ENCODE measurements around the gene CACNA2D3.

Gene CACNA2D3

GRCh38 chr3:54743755-54744154, 621.4 kb downstream of the CACNA2D3 start:
- no peak for DNase-seq (ENCODE audit: low spot score)
- TF ChIP-seq, protein P1, sequence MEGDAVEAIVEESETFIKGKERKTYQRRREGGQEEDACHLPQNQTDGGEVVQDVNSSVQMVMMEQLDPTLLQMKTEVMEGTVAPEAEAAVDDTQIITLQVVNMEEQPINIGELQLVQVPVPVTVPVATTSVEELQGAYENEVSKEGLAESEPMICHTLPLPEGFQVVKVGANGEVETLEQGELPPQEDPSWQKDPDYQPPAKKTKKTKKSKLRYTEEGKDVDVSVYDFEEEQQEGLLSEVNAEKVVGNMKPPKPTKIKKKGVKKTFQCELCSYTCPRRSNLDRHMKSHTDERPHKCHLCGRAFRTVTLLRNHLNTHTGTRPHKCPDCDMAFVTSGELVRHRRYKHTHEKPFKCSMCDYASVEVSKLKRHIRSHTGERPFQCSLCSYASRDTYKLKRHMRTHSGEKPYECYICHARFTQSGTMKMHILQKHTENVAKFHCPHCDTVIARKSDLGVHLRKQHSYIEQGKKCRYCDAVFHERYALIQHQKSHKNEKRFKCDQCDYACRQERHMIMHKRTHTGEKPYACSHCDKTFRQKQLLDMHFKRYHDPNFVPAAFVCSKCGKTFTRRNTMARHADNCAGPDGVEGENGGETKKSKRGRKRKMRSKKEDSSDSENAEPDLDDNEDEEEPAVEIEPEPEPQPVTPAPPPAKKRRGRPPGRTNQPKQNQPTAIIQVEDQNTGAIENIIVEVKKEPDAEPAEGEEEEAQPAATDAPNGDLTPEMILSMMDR (IDR thresholded peaks at IDR 0.05; ENCODE audit: extremely low read depth, missing control alignments): no peak

GRCh38 chr3:54744291-54744690, 621.9 kb downstream of the CACNA2D3 start:
- TF ChIP-seq, protein P1 (IDR thresholded peaks at IDR 0.05; ENCODE audit: extremely low read depth, missing control alignments): no peak
- no peak for DNase-seq (ENCODE audit: low spot score)

GRCh38 chr3:54745843-54746242, 623.5 kb downstream of the CACNA2D3 start:
- DNase-seq (ENCODE audit: low spot score): no peak
- TF ChIP-seq, protein P1 (IDR thresholded peaks at IDR 0.05; ENCODE audit: extremely low read depth, missing control alignments): no peak

DNA sequence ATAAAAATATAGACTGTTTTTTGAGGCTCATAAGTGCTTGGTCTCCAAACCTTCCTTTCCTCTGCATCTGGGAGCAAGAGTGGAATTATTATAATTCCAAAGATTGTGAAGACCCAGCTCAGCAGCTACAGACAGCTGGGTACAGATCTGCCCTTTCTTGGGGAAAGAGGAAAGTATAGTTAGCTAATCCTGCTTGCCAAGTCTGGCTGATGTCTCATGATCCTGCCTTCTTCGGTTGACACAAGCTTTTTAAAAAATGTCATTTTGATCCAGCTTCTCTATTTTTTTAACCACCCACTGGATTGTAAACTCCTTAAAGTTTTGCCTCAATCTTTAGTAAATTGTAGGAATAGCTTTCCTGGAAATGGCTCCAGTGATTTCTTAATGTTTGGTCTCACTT, 624.4 kb downstream of the CACNA2D3 start:
- DNase-seq (ENCODE audit: low spot score): no peak

DNA sequence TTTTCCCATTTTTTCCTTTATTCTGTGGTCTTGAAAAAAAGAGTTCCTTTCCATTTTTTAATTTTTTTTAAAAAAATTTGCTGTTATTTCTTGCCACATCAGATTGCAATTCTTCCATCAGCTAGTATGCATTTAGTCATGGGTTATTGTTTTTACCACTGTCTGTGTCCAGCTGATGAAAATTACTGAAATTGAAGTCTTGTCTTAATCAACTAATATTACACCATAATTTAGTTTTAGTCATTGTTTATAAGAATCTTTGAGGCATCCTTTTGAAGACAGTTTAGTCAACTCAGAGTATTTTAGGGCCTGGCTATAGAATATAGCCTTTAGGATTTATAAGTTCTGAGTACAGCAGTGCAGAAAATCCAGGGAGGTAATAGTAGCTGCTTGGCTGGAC, 633.4 kb downstream of the CACNA2D3 start:
- DNase-seq (ENCODE audit: low spot score): no peak
- TF ChIP-seq, protein P1 (IDR thresholded peaks at IDR 0.05; ENCODE audit: extremely low read depth, missing control alignments): no peak

More for the DNA sequence above, 624.4 kb downstream of the CACNA2D3 start:
- TF ChIP-seq, protein P1 (IDR thresholded peaks at IDR 0.05; ENCODE audit: extremely low read depth, missing control alignments): no peak

- TF ChIP-seq, protein P1 (IDR thresholded peaks at IDR 0.05; ENCODE audit: extremely low read depth, missing control alignments): no peak
- DNase-seq (ENCODE audit: low spot score): no peak
Measured at GRCh38 chr3:54756330-54756731, 634.0 kb downstream of the CACNA2D3 start.

DNA sequence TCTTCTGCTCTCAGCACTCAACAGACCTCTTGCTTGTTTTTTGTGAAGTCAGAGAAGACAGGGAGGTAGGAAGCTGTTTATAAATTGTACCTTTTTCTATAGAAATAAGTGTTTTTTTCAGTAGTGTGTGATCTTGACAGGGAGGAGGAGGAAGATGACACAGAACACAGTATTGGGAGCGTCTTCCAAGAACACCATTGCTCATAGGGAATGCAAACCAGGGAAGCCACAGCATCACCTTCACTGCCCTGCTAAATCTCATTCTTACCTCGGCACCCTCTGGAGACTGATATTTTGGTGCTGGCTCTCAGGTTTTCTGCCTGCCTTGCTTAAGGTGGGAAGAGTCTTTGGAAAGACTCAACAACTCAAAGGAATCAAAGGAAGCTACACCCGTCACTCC, 636.1 kb downstream of the CACNA2D3 start:
- no peak for DNase-seq (ENCODE audit: low spot score)
- TF ChIP-seq, protein P1 (IDR thresholded peaks at IDR 0.05; ENCODE audit: extremely low read depth, missing control alignments): no peak
